ENCODE results near the gene HS3ST5. TPM values are rescaled to one million over a fixed set of nuclear protein-coding genes. Genes with fewer than 3 reads are reported as not detected.

The HS3ST5 gene
- total RNA-seq, 3 donors from 2014 or later (not counting 1 experiment from before 2014, with no cell fraction given): not detected

GRCh38 chr6:114062199-114062598 lies 280.6 kb downstream of the HS3ST5 start:
- no peak for ATAC-seq
- Histone ChIP-seq H3K27ac (ENCODE audit: low read length) (no peak overlapping the region), H3K27me3 (ENCODE audit: control insufficient read depth, insufficient read depth, low read length) (no peaks in the 10 kb centered on the region), H3K36me3 (ENCODE audit: control insufficient read depth, insufficient read depth, low read length) (no peaks in the 10 kb centered on the region), H3K4me1 (ENCODE audit: control insufficient read depth, insufficient read depth, low read length) (no peaks in the 10 kb centered on the region), H3K9me3 (ENCODE audit: control insufficient read depth, insufficient read depth, low read length) (no peaks in the 10 kb centered on the region), H3K4me3 (ENCODE audit: low read length) (no peak overlapping the region)
- Mint-ChIP-seq H3K4me3 (no peak overlapping the region), H3K9me3 (peaks cover 0 to 3% of the 10 kb centered on the region in 2 donors), H3K27me3 (ENCODE audit: low read depth in 2 of 2) (no peaks in the 10 kb centered on the region), H3K36me3 (no peaks in the 10 kb centered on the region), H3K4me1 (no peaks in the 10 kb centered on the region), H3K27ac (no peak overlapping the region)
- no peak for DNase-seq
- TF ChIP-seq, protein P1, sequence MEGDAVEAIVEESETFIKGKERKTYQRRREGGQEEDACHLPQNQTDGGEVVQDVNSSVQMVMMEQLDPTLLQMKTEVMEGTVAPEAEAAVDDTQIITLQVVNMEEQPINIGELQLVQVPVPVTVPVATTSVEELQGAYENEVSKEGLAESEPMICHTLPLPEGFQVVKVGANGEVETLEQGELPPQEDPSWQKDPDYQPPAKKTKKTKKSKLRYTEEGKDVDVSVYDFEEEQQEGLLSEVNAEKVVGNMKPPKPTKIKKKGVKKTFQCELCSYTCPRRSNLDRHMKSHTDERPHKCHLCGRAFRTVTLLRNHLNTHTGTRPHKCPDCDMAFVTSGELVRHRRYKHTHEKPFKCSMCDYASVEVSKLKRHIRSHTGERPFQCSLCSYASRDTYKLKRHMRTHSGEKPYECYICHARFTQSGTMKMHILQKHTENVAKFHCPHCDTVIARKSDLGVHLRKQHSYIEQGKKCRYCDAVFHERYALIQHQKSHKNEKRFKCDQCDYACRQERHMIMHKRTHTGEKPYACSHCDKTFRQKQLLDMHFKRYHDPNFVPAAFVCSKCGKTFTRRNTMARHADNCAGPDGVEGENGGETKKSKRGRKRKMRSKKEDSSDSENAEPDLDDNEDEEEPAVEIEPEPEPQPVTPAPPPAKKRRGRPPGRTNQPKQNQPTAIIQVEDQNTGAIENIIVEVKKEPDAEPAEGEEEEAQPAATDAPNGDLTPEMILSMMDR (IDR thresholded peaks at IDR 0.05): no peak
- 71% methylated on average over 5 of the region's 5 CpGs for WGBS (ENCODE audit: insufficient coverage)
- intact Hi-C loops (cut with micrococcal nuclease): no loop called here

DNA sequence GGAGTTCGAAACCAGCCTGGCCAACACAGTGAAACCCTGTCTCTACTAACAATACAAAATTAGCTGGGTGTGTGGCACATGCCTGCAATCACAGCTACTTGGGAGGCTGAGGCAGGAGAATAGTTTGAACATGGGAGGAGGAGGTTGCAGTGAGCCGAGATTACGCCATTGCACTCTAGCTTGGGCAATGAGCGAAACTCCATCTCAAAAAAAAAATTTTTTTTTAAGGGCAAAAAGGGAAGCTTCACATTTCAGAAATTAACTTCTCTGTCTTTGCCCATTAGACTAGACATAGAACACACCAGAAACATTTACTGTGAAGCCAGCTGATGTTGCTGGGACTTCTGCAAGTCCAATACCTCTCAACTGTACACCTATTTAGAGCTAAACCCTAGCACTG lies 281.1 kb downstream of the HS3ST5 start:
- Histone ChIP-seq H3K9me3 (ENCODE audit: control insufficient read depth, insufficient read depth, low read length) (no peaks in the 10 kb centered on the region), H3K4me3 (ENCODE audit: low read length) (no peak overlapping the region), H3K36me3 (ENCODE audit: control insufficient read depth, insufficient read depth, low read length) (no peaks in the 10 kb centered on the region), H3K4me1 (ENCODE audit: control insufficient read depth, insufficient read depth, low read length) (no peaks in the 10 kb centered on the region), H3K27ac (ENCODE audit: low read length) (no peak overlapping the region), H3K27me3 (ENCODE audit: control insufficient read depth, insufficient read depth, low read length) (no peaks in the 10 kb centered on the region)
- Mint-ChIP-seq H3K27me3 (ENCODE audit: low read depth in 2 of 2) (no peaks in the 10 kb centered on the region), H3K4me1 (no peaks in the 10 kb centered on the region), H3K4me3 (no peak overlapping the region), H3K27ac (no peak overlapping the region), H3K36me3 (no peaks in the 10 kb centered on the region), H3K9me3 (peaks cover 0 to 3% of the 10 kb centered on the region in 2 donors)
- ATAC-seq: no peak
- WGBS (ENCODE audit: insufficient coverage): 91% methylated on average over 4 of the region's 4 CpGs
- intact Hi-C loops (cut with micrococcal nuclease): no loop called here
- TF ChIP-seq, protein P1 (IDR thresholded peaks at IDR 0.05): no peak
- no peak for DNase-seq

- H3K27ac Mint-ChIP-seq: no peak overlapping the region
- Histone ChIP-seq H3K27ac (ENCODE audit: low read length) (no peak overlapping the region), H3K27me3 (ENCODE audit: control insufficient read depth, insufficient read depth, low read length) (no peaks in the 10 kb centered on the region), H3K4me3 (ENCODE audit: low read length) (no peak overlapping the region), H3K9me3 (ENCODE audit: control insufficient read depth, insufficient read depth, low read length) (no peaks in the 10 kb centered on the region), H3K36me3 (ENCODE audit: control insufficient read depth, insufficient read depth, low read length) (no peaks in the 10 kb centered on the region), H3K4me1 (ENCODE audit: control insufficient read depth, insufficient read depth, low read length) (no peaks in the 10 kb centered on the region)
- WGBS (ENCODE audit: insufficient coverage): 60% methylated on average over 1 of the region's 1 CpG
- H3K36me3 Mint-ChIP-seq: no peaks in the 10 kb centered on the region
- ATAC-seq (no peak), DNase-seq (no peak)
- TF ChIP-seq, protein P1 (IDR thresholded peaks at IDR 0.05): no peak
- no peaks in the 10 kb centered on the region for H3K27me3 Mint-ChIP-seq (ENCODE audit: low read depth in 2 of 2)
- intact Hi-C loops (cut with micrococcal nuclease): no loop called here
- no peaks in the 10 kb centered on the region for H3K4me1 Mint-ChIP-seq
- no peak overlapping the region for H3K4me3 Mint-ChIP-seq
- H3K9me3 Mint-ChIP-seq: peaks cover 0 to 3% of the 10 kb centered on the region in 2 donors
These were observed 281.7 kb downstream of the HS3ST5 start for GRCh38 chr6:114061116-114061515.

DNA sequence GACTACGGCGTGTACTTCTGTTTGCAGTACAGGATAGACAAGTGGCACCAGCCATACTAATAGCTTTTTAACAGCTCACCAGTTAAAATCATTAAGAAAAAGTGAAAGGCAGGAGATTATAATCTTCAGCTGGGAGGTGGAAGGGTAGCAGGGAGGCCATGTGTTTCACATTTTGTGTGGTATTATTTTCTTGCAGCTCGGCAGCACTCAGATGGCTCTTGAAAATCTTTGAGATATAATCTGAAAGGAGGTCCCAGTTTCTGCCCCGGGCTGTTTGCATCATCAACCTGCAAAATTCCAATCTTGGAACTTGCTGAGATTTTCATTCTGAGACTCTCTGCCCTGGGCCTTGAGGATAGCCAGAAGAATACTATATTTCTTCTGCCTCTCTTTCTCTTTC lies 284.4 kb downstream of the HS3ST5 start:
- DNase-seq (no peak), ATAC-seq (no peak)
- intact Hi-C loops (cut with micrococcal nuclease): no loop called here
- H3K27ac Mint-ChIP-seq: no peak overlapping the region
- no peaks in the 10 kb centered on the region for H3K36me3 ChIP-seq (ENCODE audit: control insufficient read depth, insufficient read depth, low read length)
- H3K9me3 ChIP-seq (ENCODE audit: control insufficient read depth, insufficient read depth, low read length): no peaks in the 10 kb centered on the region
- WGBS (ENCODE audit: insufficient coverage): 91% methylated on average over 2 of the region's 4 CpGs
- H3K27me3 Mint-ChIP-seq (ENCODE audit: low read depth in 2 of 2): no peaks in the 10 kb centered on the region
- no peaks in the 10 kb centered on the region for H3K4me1 Mint-ChIP-seq
- no peak overlapping the region for H3K4me3 Mint-ChIP-seq
- H3K4me3 ChIP-seq (ENCODE audit: low read length): no peak overlapping the region
- H3K9me3 Mint-ChIP-seq: no peaks in the 10 kb centered on the region
- no peaks in the 10 kb centered on the region for H3K27me3 ChIP-seq (ENCODE audit: control insufficient read depth, insufficient read depth, low read length)
- no peak overlapping the region for H3K27ac ChIP-seq (ENCODE audit: low read length)
- no peaks in the 10 kb centered on the region for H3K36me3 Mint-ChIP-seq
- TF ChIP-seq, protein P1 (IDR thresholded peaks at IDR 0.05): no peak
- no peaks in the 10 kb centered on the region for H3K4me1 ChIP-seq (ENCODE audit: control insufficient read depth, insufficient read depth, low read length)
